ENCODE data around the gene RRP1.

DNA sequence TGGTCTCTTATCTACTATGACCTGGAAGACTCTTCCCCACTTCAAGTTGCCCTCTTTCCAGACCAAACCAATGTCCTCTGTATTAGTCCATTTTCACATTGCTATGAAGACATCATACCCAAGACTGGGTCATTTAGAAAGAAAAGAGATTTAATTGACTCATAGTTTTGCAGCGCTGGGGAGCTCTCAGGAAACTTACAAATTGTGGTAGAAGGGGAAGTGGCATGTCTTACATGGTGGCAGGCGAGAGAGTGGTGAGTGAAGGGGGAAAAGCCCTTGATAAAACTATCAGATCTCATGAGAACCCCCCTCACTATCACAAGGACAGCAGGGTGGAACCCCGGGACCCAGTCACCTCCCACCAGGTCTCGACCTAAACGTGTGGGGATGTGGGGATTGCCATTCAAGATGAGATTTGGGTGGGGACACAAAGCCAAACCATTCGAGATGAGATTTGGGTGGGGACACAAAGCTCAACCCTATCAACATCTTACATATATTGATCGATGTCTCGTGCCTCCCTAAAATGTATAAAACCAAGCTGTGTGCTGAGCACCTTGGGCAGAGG lies 61.4 kb downstream of the RRP1 start:
- TF ChIP-seq SUZ12 (IDR thresholded peaks at IDR 0.05; ENCODE audit: extremely low read depth, insufficient read depth, insufficient read length) (no peak), ZNF274 (IDR thresholded peaks at IDR 0.05; ENCODE audit: low read depth, low read length) (no peak), YY1 (IDR thresholded peaks at IDR 0.05; ENCODE audit: insufficient read depth, insufficient read length) (no peak)
